GM23338 (cell line): ENCODE data around the gene UVRAG. TPM values are rescaled to one million over a fixed set of nuclear protein-coding genes. Genes with fewer than 3 reads are reported as not detected.

ENCODE experiments used
- ATAC-seq: fragments of 200-7000 bp; cut with Tn5 transposase; 3 replicates; pipeline ENCODE4 v1.9.1; 2020
- DNase-seq: peaks from one replicate; pipeline ENCODE4 v3.0.0-alpha.2; 2015; ENCODE audit warnings: low spot score
- H2AFZ ChIP-seq: fragments of 200-600 bp; sonication (generic); 2 replicates; pipeline ENCODE4 v1.8.0; 2016; ENCODE audit warnings: antibody characterized with exemption, mild to moderate bottlenecking, moderate library complexity
- H3F3A ChIP-seq: fragments of 200-600 bp; sonication (generic); replicated peaks from 2 replicates; pipeline ENCODE4 v1.8.0; 2017; ENCODE audit warnings: antibody characterized with exemption, mixed run types, low read depth
- H3K27ac ChIP-seq: fragments of 200-600 bp; sonication (generic); 2 replicates; pipeline ENCODE4 v1.6.1; 2016; ENCODE audit warnings: low read depth
- H3K27me3 ChIP-seq: fragments of 200-600 bp; sonication (generic); 2 replicates; pipeline ENCODE4 v1.8.0; 2016; ENCODE audit warnings: mild to moderate bottlenecking, mixed run types, moderate library complexity; ENCODE audit not compliant: insufficient read depth
- H3K36me3 ChIP-seq: fragments of 200-600 bp; sonication (generic); 2 replicates; pipeline ENCODE4 v1.8.0; 2016; ENCODE audit warnings: mild to moderate bottlenecking; ENCODE audit not compliant: insufficient read depth
- H3K4me1 ChIP-seq: fragments of 200-600 bp; sonication (generic); 2 replicates; pipeline ENCODE4 v1.8.0; 2016; ENCODE audit warnings: mild to moderate bottlenecking, moderate library complexity; ENCODE audit not compliant: insufficient read depth
- H3K4me2 ChIP-seq: fragments of 200-600 bp; sonication (generic); 2 replicates; pipeline ENCODE4 v1.7.1; 2017; ENCODE audit warnings: mixed run types
- H3K4me3 ChIP-seq: fragments of 200-600 bp; sonication (generic); 2 replicates; pipeline ENCODE4 v1.6.1; 2016; ENCODE audit warnings: mixed run types
- H3K79me2 ChIP-seq: fragments of 200-600 bp; sonication (generic); replicated peaks from 2 replicates; pipeline ENCODE4 v1.8.0; 2017; ENCODE audit warnings: mild to moderate bottlenecking; ENCODE audit not compliant: insufficient read depth
- H3K9me2 ChIP-seq: fragments of 200-600 bp; sonication (generic); 2 replicates; pipeline ENCODE4 v1.8.0; 2017; ENCODE audit not compliant: insufficient read depth
- H4K20me1 ChIP-seq: fragments of 200-600 bp; sonication (generic); replicated peaks from 2 replicates; pipeline ENCODE4 v1.8.0; 2017; ENCODE audit warnings: mild to moderate bottlenecking; ENCODE audit not compliant: insufficient read depth
- H3K27ac Mint-ChIP-seq: 2 replicates; pipeline ENCODE4 v1.8.0; 2020; ENCODE audit warnings: inconsistent platforms, mild to moderate bottlenecking, moderate library complexity, mixed read lengths
- H3K27me3 Mint-ChIP-seq: 3 replicates; pipeline ENCODE4 v1.8.0; 2022; ENCODE audit warnings: low read depth, mild to moderate bottlenecking, moderate library complexity, mixed read lengths, inconsistent platforms; ENCODE audit not compliant: insufficient read depth, poor library complexity
- H3K36me3 Mint-ChIP-seq: 3 replicates; pipeline ENCODE4 v1.8.0; 2021; ENCODE audit warnings: low read depth, mild to moderate bottlenecking, inconsistent platforms, moderate library complexity, mixed read lengths
- H3K4me1 Mint-ChIP-seq: 3 replicates; pipeline ENCODE4 v1.8.0; 2020; ENCODE audit warnings: mild to moderate bottlenecking, inconsistent platforms, mixed read lengths
- H3K4me3 Mint-ChIP-seq: 3 replicates; pipeline ENCODE4 v1.8.0; 2021; ENCODE audit warnings: moderate library complexity, mild to moderate bottlenecking, inconsistent platforms, mixed read lengths
- H3K9me3 Mint-ChIP-seq: 3 replicates; pipeline ENCODE4 v1.8.0; 2020; ENCODE audit warnings: moderate library complexity, mild to moderate bottlenecking, inconsistent platforms, mixed read lengths
- CREB1 ChIP-seq: fragments of 250-450 bp; sonication (Bioruptor Pico); IDR thresholded peaks from 2 replicates; pipeline ENCODE4 v1.5.0; 2020; ENCODE audit warnings: low read depth, mild to moderate bottlenecking, moderate library complexity
- EZH2 ChIP-seq: fragments of 200-600 bp; sonication (generic); IDR thresholded peaks from one replicate; pipeline ENCODE4 v1.8.0; 2017; ENCODE audit warnings: antibody characterized with exemption, mild to moderate bottlenecking, low read depth; ENCODE audit not compliant: unreplicated experiment
- EZH2phosphoT487 ChIP-seq: fragments of 200-600 bp; sonication (generic); IDR thresholded peaks from one replicate; pipeline ENCODE4 v1.8.1; 2018; ENCODE audit warnings: antibody characterized with exemption; ENCODE audit not compliant: unreplicated experiment
- JUNB ChIP-seq: IDR thresholded peaks from one replicate; pipeline ENCODE4 v1.6.1; 2016; ENCODE audit warnings: antibody characterized with exemption; ENCODE audit not compliant: unreplicated experiment
- NANOG ChIP-seq: IDR thresholded peaks from 2 replicates; pipeline ENCODE4 v1.6.1; 2016; ENCODE audit warnings: antibody characterized with exemption, borderline replicate concordance
- STAT1 ChIP-seq: IDR thresholded peaks from one replicate; pipeline ENCODE4 v1.6.1; 2016; ENCODE audit warnings: antibody characterized with exemption; ENCODE audit not compliant: unreplicated experiment
- ZNF114 ChIP-seq: fragments of 250-450 bp; sonication (Bioruptor Pico); IDR thresholded peaks from 2 replicates; pipeline ENCODE4 v1.5.0; 2020; ENCODE audit warnings: mild to moderate bottlenecking, moderate library complexity
- polyA plus RNA-seq: library from polyadenylated mRNA; unstranded; fragments of >200 nt; fragmentation: Nextera tagmentation; extraction: Ambion mirVana; gene quantifications from 2 replicates; pipeline ENCODE4 v1.2.1, GENCODE V29; 2016
- total RNA-seq: library from RNA; depleted of rRNA; stranded (reverse); fragments of >200 nt; shearing (Covaris generic); gene quantifications from 2 replicates; pipeline ENCODE4 v1.2.3, GENCODE V29; 2014
- TF ChIP-seq, protein P1 (sequence below): fragments of 250-450 bp; sonication (Bioruptor Pico); IDR thresholded peaks from 2 replicates; pipeline ENCODE4 v1.5.0; 2020; ENCODE audit warnings: mild to moderate bottlenecking, moderate library complexity
- TF ChIP-seq, protein P2 (sequence below), 2 experiments: fragments of 200-600 bp in 1 of 2; sonication (generic) in 1 of 2; conservative IDR thresholded peaks; 2 replicates each; pipeline versions ENCODE4 v1.5.1 to v1.6.1; 2016 to 2017; ENCODE audit warnings: antibody characterized with exemption in 2 of 2, low read depth in 2 of 2, mild to moderate bottlenecking in 2 of 2, moderate library complexity in 1 of 2
- TF ChIP-seq, protein P3 (sequence below): IDR thresholded peaks from 2 replicates; pipeline ENCODE4 v1.6.1; 2016; ENCODE audit warnings: antibody characterized with exemption
- TF ChIP-seq, protein P4 (sequence below): IDR thresholded peaks from one replicate; pipeline ENCODE4 v1.6.1; 2018; ENCODE audit warnings: antibody characterized with exemption; ENCODE audit not compliant: unreplicated experiment

UVRAG gene
- total and polyA plus RNA-seq, 2 experiments from 2014 or later: 15.3 to 17.4 TPM

DNA sequence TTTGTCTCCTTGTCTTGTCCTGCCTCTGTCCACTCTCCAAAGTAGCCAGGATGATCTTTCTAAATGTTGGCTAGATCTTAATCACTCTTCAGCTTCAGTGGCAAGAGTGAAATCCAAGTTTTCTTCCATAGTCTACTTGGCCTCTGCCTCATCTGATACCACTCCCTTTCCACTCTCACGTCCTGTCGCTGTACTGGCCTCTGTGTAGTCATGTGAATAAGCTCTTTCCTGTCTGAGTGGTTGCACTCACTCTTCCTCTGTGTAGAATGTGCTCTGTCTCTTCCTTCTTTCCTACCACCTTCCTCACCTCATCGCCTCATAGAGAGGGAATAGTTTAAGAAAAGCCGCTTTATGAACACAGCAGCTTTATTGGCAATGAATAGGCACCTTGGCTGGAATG is 304.8 kb downstream of the UVRAG start (continued):
- TF ChIP-seq, protein P1, sequence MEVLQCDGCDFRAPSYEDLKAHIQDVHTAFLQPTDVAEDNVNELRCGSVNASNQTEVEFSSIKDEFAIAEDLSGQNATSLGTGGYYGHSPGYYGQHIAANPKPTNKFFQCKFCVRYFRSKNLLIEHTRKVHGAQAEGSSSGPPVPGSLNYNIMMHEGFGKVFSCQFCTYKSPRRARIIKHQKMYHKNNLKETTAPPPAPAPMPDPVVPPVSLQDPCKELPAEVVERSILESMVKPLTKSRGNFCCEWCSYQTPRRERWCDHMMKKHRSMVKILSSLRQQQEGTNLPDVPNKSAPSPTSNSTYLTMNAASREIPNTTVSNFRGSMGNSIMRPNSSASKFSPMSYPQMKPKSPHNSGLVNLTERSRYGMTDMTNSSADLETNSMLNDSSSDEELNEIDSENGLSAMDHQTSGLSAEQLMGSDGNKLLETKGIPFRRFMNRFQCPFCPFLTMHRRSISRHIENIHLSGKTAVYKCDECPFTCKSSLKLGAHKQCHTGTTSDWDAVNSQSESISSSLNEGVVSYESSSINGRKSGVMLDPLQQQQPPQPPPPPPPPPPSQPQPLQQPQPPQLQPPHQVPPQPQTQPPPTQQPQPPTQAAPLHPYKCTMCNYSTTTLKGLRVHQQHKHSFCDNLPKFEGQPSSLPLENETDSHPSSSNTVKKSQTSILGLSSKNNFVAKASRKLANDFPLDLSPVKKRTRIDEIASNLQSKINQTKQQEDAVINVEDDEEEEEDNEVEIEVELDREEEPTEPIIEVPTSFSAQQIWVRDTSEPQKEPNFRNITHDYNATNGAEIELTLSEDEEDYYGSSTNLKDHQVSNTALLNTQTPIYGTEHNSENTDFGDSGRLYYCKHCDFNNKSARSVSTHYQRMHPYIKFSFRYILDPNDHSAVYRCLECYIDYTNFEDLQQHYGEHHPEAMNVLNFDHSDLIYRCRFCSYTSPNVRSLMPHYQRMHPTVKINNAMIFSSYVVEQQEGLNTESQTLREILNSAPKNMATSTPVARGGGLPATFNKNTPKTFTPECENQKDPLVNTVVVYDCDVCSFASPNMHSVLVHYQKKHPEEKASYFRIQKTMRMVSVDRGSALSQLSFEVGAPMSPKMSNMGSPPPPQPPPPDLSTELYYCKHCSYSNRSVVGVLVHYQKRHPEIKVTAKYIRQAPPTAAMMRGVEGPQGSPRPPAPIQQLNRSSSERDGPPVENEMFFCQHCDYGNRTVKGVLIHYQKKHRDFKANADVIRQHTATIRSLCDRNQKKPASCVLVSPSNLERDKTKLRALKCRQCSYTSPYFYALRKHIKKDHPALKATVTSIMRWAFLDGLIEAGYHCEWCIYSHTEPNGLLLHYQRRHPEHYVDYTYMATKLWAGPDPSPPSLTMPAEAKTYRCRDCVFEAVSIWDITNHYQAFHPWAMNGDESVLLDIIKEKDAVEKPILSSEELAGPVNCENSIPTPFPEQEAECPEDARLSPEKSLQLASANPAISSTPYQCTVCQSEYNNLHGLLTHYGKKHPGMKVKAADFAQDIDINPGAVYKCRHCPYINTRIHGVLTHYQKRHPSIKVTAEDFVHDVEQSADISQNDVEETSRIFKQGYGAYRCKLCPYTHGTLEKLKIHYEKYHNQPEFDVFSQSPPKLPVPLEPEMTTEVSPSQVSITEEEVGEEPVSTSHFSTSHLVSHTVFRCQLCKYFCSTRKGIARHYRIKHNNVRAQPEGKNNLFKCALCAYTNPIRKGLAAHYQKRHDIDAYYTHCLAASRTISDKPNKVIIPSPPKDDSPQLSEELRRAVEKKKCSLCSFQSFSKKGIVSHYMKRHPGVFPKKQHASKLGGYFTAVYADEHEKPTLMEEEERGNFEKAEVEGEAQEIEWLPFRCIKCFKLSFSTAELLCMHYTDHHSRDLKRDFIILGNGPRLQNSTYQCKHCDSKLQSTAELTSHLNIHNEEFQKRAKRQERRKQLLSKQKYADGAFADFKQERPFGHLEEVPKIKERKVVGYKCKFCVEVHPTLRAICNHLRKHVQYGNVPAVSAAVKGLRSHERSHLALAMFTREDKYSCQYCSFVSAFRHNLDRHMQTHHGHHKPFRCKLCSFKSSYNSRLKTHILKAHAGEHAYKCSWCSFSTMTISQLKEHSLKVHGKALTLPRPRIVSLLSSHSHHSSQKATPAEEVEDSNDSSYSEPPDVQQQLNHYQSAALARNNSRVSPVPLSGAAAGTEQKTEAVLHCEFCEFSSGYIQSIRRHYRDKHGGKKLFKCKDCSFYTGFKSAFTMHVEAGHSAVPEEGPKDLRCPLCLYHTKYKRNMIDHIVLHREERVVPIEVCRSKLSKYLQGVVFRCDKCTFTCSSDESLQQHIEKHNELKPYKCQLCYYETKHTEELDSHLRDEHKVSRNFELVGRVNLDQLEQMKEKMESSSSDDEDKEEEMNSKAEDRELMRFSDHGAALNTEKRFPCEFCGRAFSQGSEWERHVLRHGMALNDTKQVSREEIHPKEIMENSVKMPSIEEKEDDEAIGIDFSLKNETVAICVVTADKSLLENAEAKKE: no peak
- TF ChIP-seq NANOG (no peak), EZH2phosphoT487 (no peak)

DNA sequence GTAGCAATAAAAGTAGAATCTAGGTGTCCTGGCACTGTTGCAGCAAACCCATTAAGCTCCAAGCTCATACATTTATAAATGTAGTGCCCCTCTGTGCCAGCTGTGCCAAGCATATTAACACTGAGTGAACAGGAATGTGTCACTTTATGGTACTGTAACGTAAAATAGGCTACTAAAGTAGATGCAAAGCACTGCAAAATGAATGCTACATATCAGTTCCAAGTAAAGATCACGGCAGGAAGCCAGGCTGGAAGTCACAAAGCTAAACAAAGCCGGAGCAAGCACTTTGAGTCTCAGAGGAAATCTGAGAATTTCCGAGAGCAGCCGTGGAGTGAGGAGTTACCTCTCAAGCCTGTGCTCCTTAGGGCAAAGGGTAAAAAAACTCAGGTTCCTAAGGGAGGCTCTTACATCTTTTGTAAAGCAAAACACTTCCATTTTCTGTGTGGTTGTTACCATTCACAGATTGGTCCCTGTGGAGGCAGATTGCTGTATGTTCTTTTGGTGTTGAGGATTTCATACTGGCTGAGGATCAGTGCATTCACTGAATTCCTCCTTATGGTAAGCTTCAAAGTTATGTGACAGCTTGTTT is 305.6 kb downstream of the UVRAG start:
- no peaks in the 10 kb centered on the region for H3K27me3 ChIP-seq
- DNase-seq: peak; percentile 75
- peak overlapping the region; percentile 57 for H3K4me2 ChIP-seq
- no peaks in the 10 kb centered on the region; the same call in 2 of the 3 replicates for H3K36me3 Mint-ChIP-seq
- no peaks in the 10 kb centered on the region for H3K9me2 ChIP-seq
- no peaks in the 10 kb centered on the region for H3K9me3 Mint-ChIP-seq
- H2AFZ ChIP-seq: no peak overlapping the region
- no peaks in the 10 kb centered on the region for H3F3A ChIP-seq
- peaks cover 2% of the 10 kb centered on the region for H3K27me3 Mint-ChIP-seq
- H3K4me1 Mint-ChIP-seq: peaks cover 6% of the 10 kb centered on the region
- no peaks in the 10 kb centered on the region; the same call in 1 of the 2 replicates for H4K20me1 ChIP-seq
- H3K79me2 ChIP-seq: no peaks in the 10 kb centered on the region
- peaks cover 27% of the 10 kb centered on the region for H3K4me1 ChIP-seq
- H3K4me3 Mint-ChIP-seq: no peak overlapping the region; the same call in 2 of the 3 replicates
- peak; percentile 88 for ATAC-seq
- no peak overlapping the region for H3K27ac Mint-ChIP-seq
- H3K4me3 ChIP-seq: no peak overlapping the region
- H3K36me3 ChIP-seq: no peaks in the 10 kb centered on the region
- H3K27ac ChIP-seq: peak overlapping the region; percentile 53; the same call in 1 of the 2 replicates
- no peak for TF ChIP-seq CREB1 (CRISPR knock-in tag)
- TF ChIP-seq, protein P2, sequence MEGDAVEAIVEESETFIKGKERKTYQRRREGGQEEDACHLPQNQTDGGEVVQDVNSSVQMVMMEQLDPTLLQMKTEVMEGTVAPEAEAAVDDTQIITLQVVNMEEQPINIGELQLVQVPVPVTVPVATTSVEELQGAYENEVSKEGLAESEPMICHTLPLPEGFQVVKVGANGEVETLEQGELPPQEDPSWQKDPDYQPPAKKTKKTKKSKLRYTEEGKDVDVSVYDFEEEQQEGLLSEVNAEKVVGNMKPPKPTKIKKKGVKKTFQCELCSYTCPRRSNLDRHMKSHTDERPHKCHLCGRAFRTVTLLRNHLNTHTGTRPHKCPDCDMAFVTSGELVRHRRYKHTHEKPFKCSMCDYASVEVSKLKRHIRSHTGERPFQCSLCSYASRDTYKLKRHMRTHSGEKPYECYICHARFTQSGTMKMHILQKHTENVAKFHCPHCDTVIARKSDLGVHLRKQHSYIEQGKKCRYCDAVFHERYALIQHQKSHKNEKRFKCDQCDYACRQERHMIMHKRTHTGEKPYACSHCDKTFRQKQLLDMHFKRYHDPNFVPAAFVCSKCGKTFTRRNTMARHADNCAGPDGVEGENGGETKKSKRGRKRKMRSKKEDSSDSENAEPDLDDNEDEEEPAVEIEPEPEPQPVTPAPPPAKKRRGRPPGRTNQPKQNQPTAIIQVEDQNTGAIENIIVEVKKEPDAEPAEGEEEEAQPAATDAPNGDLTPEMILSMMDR (conservative IDR thresholded peaks at IDR 0.05; ENCODE audit: low read depth in 2 of 2): no peak
- TF ChIP-seq NANOG: no peak
- no peak for TF ChIP-seq EZH2
- TF ChIP-seq, protein P3, sequence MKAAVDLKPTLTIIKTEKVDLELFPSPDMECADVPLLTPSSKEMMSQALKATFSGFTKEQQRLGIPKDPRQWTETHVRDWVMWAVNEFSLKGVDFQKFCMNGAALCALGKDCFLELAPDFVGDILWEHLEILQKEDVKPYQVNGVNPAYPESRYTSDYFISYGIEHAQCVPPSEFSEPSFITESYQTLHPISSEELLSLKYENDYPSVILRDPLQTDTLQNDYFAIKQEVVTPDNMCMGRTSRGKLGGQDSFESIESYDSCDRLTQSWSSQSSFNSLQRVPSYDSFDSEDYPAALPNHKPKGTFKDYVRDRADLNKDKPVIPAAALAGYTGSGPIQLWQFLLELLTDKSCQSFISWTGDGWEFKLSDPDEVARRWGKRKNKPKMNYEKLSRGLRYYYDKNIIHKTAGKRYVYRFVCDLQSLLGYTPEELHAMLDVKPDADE: no peak
- TF ChIP-seq STAT1: no peak
- TF ChIP-seq ZNF114: no peak
- TF ChIP-seq, protein P4, sequence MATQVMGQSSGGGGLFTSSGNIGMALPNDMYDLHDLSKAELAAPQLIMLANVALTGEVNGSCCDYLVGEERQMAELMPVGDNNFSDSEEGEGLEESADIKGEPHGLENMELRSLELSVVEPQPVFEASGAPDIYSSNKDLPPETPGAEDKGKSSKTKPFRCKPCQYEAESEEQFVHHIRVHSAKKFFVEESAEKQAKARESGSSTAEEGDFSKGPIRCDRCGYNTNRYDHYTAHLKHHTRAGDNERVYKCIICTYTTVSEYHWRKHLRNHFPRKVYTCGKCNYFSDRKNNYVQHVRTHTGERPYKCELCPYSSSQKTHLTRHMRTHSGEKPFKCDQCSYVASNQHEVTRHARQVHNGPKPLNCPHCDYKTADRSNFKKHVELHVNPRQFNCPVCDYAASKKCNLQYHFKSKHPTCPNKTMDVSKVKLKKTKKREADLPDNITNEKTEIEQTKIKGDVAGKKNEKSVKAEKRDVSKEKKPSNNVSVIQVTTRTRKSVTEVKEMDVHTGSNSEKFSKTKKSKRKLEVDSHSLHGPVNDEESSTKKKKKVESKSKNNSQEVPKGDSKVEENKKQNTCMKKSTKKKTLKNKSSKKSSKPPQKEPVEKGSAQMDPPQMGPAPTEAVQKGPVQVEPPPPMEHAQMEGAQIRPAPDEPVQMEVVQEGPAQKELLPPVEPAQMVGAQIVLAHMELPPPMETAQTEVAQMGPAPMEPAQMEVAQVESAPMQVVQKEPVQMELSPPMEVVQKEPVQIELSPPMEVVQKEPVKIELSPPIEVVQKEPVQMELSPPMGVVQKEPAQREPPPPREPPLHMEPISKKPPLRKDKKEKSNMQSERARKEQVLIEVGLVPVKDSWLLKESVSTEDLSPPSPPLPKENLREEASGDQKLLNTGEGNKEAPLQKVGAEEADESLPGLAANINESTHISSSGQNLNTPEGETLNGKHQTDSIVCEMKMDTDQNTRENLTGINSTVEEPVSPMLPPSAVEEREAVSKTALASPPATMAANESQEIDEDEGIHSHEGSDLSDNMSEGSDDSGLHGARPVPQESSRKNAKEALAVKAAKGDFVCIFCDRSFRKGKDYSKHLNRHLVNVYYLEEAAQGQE: no peak
- no peak for TF ChIP-seq JUNB
